T-helper 22 cell (primary cell): ENCODE measurements around the gene PTH2R.
"Not testable (repeated sequence)": the region's sequence is repeated elsewhere in the genome, so short reads cannot be mapped to it uniquely, and the experiment has no call there.

Source experiments
- DNase-seq: peaks from one replicate; pipeline ENCODE4 v3.0.0-alpha.2; 2020; ENCODE audit warnings: low read depth

Gene PTH2R

DNA sequence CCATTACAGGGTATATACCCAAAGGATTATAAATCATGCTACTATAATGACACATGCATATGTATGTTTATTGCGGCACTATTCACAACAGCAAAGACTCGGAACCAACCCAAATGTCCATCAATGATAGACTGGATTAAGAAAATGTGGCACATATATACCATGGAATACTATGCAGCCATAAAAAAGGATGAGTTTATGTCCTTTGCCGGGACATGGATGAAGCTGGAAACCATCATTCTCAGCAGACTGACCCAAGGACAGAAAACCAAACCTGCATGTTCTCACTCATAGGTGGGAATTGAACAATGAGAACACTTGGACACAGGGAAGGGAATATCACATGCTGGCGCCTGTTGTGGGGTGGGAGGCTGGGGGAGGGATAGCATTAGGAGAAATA lies 9.8 kb upstream of the PTH2R start:
- DNase-seq: not testable (repeated sequence)

DNA sequence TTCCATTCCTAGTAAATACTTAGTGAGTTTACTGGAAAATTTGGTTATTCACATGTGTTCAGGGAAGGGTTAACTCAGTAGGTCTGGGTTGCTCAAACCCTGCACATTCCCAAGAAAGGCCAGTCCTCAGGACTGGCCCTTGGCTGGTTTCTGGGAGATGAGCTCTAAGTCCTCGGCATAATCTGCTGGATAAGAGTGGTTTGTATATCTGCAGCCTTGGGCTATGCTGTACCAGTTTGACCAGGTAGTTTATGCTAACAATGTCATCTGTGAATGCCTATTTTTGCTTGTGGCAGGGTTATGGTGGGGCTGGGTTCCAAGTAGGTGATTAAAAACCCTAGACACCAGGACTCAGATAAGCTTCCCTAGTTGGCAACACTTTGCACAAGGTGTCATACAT lies 7.4 kb upstream of the PTH2R start:
- DNase-seq: no peak

DNA sequence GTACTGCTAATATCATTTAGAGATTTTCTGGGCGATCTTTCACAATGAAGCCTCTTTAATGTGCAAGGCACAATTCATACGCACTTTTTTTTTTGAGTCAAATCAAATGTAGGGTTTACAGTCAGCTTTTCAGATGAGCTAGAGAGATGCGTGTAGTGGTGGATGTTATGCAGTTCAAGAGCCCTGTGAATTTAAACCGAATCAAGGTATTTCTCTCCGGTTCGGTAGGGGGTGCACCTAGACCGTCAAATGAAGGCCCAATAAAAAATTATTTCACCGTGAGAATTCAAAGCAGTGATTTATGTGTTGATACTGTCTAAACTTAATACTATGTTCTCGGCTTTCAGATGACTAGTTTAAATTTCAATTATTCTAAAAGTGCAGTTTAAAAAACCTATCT lies 1.1 kb downstream of the PTH2R start:
- DNase-seq: no peak

DNA sequence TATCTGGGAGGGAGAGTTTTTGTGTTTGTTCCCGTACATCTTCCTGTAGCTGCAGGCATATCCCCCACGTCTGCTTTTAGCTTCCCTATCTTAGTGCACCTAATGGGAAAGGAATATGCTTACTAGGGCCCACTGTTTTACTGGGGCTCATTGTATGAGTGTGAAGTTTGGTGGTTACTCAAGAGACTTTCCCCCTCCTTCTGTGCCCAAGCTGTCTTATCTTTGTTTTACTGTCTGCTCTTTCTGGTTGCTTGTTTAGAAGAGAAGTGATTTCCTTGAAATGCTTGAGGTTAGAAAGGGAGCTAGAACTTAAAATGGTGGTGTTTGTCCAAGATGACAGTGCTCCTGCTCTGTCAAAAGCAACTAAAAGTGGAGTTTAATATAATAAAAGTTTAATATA lies 7.3 kb downstream of the PTH2R start:
- no peak for DNase-seq

DNA sequence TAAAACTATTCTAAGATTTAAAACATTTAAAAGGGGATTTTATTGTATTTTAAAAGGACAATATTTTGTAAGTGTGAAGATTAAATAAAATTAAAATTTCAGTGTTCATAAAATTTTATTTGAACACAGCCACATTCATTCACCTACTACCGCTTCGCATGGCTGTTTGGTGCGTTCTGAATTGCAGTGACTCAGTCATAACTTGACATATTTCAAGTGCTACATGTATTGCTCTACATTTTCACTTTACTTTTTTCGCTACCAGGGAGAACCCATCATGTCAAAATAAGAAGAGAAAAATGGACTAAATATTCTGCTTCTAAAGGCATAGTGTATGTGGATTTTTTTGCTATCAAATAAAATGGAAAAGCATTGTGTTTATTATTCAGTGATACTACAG lies 8.7 kb downstream of the PTH2R start:
- DNase-seq: no peak

DNA sequence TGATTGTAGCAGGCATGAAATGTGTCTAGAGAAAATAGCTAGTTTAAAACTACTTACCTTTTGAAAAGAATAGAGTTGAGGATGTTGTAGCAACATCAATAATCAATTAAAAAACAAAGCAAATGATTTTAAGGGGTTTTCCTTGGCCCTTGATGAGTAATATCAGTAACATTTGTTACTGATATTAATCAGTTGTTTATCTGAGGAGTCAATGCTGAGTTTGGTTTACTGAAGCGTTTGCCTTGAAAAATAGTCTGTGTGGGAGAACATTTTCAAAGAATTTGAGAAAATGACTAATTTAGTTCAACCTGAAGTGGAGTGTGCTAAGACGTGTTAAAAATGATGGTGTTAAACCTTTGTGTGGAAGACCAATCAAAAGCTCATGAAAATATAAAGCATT lies 9.3 kb downstream of the PTH2R start:
- no peak for DNase-seq

- DNase-seq: no peak
Measured at GRCh38 chr2:208426412-208427045, 19.9 kb downstream of the PTH2R start.

DNA sequence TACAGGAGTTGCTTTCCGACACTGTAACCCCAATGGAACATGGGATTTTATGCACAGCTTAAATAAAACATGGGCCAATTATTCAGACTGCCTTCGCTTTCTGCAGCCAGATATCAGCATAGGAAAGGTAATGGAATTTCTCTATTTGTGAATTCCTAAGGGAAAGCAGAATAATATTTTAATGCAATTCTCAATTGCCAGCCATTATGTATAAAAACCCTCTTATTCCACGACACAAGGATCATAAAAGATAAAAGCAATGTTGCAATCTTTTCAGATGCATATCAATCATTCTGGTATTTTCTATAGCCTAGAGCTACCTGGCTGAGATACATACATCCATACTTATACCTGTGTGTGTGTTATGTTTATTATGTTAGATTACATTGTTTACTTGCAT lies 31.2 kb downstream of the PTH2R start:
- no peak for DNase-seq

DNA sequence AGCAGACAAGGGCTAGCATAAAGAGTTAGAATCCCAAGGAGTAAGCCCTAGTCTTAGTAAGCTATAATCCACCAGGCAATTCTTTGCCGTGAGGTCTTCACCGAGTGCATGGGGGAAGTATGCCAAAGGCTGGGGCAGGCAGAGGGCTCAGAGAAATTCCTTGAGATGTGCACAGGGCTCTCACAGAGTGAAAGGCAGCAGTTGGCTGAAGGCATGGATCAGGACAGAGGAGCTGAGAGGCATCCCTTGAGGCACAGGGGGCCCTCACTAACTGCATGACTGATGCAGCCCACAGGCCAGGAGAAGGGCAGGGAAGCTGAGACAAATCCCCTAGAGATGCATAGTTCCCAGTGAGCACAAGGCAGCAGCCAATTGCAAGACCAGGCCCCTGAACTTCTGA lies 34.1 kb downstream of the PTH2R start:
- no peak for DNase-seq

GRCh38 chr2:208441951-208442350 lies 35.4 kb downstream of the PTH2R start:
- DNase-seq: no peak

DNA sequence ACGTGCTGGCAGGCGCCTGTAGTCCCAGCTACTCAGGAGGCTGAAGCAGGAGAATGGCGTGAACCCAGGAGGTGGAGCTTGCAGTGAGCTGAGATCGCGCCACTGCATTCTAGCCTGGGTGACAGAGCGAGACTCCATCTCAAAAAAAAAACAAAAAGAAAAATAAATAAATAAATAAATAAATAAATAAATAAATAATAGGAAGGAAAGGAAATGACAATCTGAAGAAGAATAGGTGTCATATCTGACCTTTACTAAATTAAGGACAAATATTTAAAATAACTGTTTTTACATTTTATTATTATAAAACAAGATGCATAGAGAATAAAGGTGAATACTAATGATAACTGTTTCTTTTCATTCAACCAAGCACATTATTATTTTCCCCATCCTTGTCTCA lies 40.9 kb downstream of the PTH2R start:
- not testable (repeated sequence) for DNase-seq

GRCh38 chr2:208451061-208451460 lies 44.5 kb downstream of the PTH2R start:
- no peak for DNase-seq

- DNase-seq: no peak
Measured at GRCh38 chr2:208454861-208455260, 48.3 kb downstream of the PTH2R start.

- DNase-seq: no peak
Measured at GRCh38 chr2:208463721-208464120, 57.1 kb downstream of the PTH2R start.

DNA sequence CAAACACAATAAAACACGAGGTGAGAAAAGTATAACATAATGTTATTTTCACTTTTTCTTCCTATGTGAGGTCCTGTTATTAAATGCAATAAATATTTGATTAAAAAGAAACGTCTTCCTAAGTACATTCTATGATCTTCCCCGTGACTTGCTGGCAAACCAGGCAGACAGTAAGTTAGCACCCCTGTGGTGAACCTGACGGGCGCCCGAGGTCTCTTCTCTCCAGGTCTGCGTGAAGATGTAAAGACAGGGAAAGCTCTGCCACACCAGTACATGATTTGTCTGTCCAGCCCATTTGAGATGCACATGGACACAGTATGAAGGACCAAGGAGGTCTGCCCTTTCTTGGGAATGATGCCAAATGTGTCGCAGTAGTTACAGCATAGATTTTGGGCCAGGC lies 57.6 kb downstream of the PTH2R start:
- no peak for DNase-seq

DNA sequence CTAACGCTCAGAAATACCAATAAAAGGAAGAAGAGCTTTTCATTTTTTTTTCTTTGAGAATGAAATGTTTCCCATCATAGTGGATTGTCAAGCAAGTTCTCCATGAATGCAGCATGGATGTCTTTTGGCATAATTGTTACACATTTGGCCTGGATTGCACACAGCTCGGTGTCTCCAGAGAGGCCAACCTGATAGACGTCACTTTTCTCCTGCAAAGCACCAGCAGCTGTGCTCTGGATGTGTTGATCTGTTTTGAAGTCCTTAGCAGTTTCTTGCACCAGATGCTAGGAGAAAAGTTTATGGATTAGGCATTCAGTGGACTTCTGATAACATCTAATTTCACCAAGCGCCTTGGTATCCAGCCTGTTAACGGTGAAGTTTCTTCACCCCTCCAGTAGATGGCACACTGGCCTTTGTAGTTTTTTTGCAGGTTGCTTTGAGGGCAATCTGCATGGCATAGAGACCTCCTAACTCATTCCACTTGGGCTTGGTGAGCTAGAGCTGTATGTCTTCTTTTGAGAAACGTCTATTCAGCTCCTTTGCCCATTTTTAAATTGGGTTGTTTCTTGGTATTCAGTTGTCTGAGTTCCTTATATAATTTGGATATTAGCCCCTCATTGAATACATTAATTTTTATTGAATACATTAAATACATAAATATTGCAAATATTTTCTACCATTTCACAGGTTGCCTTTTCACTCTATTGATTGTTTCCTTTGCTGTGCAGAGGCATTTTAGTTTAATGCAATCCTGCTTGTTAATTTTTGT lies 59.7 kb downstream of the PTH2R start:
- DNase-seq: no peak

- DNase-seq: no peak
Measured at GRCh38 chr2:208466920-208467298, 60.3 kb downstream of the PTH2R start.

GRCh38 chr2:208467564-208467963 lies 61.0 kb downstream of the PTH2R start:
- DNase-seq: no peak

GRCh38 chr2:208477741-208478140 lies 71.1 kb downstream of the PTH2R start:
- DNase-seq: no peak

GRCh38 chr2:208479342-208479741 lies 72.8 kb downstream of the PTH2R start:
- no peak for DNase-seq

GRCh38 chr2:208481945-208482344 lies 75.4 kb downstream of the PTH2R start:
- DNase-seq: not testable (repeated sequence)

DNA sequence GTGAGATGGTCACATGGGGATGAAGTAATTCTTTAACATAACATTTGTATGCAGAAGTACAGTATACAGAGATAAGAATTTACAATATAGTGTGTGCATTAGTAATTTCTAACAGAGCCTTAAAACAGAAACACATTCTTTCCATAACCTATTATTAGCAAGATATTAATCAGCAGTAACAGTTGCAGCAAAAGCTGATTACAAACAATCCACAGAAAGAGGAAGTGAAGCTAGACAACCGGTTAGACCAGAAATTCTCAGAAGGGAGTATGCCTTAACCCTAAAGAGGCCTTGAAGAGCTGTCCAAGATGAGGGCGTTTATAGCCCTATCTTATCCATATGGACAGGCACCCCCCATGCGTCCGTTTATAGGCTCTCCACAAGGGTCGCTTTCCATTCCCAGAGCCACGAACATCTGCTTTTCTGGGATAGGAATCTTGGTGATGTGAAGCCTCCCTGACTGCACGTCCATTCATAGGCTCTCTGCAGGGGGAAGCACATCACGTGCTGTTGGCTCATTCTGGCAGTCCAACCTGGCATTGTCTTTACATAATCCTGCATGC lies 75.9 kb downstream of the PTH2R start:
- not testable (repeated sequence) for DNase-seq

DNA sequence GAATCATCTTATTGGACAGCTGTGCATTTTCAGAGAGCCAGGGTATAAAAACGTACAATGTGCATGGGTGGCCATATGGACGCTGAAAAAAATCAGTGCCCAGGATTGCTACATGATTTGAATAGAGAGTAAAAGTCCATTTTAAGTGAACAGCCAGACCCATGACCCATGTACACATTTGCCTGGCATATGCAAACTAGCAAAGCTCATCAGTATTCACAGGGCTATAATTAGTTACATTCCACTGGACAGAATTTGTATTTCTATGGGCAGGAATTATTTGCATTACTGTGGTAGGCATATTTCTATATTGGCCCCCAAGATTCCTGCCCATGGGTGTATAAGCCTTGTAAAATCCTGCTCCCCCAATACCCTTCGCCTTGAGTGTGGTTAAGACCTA lies 78.8 kb downstream of the PTH2R start:
- no peak for DNase-seq
